NK-92 treated with Interleukin-12 subunit alpha and Interleukin-12 subunit beta, amount 100 ng/mL, for 24 hours (cell line): ENCODE data around the gene HOXB9.

Experiments
- DNase-seq: peaks from one replicate; lab custom pipeline; 2025; lab: John Stamatoyannopoulos, UW

Gene HOXB9

DNA sequence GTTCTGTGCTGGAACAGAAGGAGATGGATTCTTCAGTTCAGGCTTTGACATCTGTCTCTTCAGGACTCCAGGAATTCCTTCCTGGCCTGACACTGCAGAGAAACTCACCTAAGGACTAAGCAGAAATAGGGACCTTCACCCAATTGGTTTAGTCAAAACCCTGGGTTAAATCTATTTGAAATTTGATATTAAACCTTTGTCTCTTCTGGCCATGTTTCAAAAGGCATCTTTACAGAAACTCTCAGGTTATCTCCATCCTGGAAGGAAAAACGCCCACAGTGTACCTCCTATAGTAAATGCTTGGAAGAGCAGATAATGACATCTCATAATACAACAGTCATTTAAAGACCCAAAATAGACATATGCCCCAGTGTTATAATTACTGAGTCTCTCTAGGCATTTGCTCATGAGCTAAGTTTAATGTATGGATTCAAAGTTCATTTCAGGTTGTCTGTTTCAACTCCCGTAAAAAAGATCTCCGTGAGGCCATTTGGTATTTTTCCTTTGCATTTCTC is 42.4 kb downstream of the HOXB9 start:
- DNase-seq = no peak

DNA sequence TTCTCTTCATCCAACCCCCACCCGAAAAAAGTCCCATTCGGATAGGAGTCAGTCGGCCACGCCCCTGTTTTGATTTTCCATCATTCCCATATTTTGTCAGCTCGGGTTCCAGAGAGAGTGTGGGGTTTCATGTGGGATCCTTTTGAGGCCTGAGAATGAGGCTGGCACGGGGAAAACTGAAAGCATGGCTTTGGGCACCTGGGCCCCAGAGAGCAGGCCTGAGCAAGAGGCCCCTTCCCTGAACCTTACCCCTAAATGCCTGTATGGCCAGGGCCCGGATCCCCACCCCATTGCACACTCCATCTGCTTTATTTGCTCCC is 43.4 kb downstream of the HOXB9 start:
- DNase-seq = no peak

DNA sequence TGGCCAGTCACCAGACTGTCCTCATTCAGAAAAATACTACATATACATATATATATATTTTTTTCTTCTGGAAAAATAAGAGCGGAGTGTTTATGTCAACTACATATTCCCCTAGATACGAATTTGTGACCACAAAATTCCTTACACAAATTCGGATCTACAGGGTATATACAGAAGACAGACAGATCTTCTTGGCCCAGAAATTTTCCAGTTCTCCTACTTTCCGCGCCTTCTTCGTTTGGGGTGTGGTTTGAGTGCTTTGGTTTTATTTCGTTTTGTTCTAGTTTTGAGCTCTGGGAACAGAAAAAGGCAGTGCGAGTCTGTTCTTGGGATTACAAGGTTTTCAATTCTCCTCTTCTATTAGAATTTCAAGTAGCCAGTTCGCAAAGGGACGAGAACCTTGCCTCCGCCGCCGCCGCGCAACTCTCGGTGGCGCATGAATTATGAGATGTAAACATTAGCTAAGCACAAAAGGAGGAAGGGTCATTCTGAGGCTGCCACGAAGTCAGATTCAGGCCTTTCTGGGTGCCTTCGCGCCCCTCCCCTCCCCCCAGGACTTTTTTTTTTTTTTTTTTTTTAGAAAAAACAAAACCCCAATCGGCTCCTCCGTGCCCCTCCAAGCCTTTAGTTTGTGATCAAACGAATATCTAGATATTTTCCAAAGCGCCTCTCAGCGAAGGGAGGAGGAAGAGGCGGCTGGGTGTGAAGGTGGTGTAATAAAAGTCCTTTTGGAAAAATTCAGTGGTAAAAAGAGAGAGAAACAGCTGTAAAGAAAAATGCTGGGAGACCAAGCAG is 46.2 kb downstream of the HOXB9 start:
- DNase-seq = no peak

DNA sequence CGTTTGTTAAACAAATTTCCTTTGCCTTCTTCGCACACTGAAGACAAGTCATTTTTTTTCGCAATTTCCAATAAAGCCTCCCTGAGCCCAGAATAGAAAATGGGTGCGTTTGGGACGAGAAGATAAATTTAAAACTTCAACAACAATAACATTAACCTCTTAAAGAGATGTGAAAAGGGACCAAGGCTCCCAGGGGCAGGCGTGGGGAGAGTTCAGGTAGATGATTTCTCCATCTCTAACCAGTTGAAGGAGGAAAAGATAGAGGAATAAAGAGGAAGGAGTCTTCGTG is 46.7 kb downstream of the HOXB9 start:
- no peak for DNase-seq

DNA sequence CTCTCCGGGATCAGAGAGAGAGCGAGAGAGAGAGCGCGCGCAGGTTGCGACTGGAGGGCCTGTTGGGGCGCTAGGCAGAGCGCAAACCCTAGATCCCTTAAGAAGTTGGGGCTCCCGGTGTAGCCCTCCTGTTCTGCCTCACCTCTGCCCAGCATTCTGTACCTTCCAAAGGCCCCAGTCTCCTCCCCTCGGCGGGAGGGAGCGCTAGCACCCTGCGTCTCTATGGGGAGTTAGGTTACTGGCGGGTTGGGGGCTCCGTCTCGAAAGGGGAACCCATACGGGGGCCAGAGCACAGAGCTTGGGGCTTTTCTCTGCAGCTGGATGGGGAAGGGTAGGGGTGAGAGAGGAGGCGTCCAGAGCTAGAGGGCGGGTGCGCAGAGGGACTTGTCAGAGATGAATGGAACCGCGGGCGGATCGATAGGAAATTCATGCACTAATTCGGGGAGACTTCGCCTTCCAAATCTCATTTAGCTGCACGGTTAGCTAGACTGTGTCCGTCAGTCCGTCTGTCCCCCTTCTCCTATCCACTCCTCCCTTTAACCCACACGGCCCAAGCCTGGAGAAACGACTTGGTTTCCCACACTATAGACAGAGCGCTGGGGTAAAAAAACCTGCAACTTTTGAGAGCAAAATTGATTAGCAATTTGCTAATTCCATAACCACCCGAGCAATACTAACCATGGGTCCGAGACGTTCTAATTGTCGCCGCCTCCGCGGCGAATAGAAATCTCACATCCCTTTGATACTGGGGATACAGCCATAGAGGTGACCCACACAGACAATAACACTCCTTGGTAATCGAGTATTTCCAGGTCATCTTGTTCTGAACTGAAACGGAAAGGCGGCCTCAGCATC is 47.3 kb downstream of the HOXB9 start:
- no peak for DNase-seq

DNA sequence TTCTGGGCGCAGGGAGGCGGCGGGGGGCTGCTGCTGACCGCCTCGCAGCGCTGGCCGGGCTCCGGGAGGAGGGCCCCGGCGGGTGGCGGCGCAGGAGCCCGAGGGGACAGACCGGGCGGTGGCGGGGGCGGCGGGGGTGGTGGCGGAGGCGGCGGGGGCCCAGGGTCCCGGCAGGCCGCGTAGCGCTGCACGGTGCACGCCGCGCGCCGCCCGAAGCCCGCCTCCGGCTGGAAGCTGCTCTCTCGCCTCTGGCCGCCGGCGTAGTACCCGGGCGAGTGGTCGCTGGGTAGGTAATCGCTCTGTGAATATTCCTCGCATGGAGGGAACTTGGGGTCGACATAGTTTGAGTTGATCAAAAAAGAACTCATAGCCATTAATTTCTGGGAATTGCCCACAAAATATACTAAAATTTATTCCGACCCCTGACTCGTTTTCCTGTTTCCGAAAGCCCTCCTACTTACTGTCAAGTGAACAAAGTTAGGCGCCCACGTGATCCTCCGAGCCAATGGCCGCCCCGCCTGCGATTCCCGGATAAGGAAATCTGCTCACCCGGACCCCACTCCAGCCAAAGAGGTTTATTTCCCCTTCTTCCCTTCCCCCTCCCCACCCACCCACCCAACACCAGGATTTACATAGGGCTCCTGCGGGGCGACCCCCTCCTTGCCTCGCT is 48.1 kb downstream of the HOXB9 start, which contains the start of gene HOXB4:
TSS of gene HOXB4 (minus strand) at position 405 of the 670 bp plus-strand sequence. CDS start at position 374, 31 bp downstream.
- peak; percentile 73 for DNase-seq

DNA sequence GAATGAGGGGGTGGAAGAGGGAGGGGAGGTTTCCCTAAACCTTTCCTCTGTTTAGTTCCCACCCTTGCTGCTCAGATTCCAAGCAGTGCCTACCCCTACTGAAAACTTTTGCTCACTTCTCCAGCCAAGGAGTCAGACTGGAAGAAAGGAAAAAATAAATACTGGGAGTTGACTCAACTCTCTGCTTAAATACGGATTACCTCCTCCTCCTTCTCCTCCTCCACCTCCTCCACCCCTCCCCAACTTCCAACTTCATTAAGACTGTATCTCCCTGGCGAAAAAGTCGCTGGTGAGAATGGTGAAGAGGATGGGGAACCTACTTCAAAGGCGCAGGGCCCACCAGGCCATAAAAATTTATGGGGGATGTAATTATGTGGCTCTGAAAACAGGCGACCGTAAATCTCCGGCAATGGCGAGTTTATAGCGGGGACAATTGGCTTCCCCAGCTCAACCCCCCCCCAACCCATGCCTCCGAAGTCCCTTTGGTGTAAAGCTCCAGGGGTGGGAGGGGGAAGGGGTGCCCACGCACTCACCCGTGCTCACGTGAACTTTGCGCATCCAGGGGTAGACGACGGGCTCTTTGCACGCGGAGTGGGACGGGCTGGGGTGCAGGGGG is 48.7 kb downstream of the HOXB9 start:
- DNase-seq = peak; percentile 59

DNA sequence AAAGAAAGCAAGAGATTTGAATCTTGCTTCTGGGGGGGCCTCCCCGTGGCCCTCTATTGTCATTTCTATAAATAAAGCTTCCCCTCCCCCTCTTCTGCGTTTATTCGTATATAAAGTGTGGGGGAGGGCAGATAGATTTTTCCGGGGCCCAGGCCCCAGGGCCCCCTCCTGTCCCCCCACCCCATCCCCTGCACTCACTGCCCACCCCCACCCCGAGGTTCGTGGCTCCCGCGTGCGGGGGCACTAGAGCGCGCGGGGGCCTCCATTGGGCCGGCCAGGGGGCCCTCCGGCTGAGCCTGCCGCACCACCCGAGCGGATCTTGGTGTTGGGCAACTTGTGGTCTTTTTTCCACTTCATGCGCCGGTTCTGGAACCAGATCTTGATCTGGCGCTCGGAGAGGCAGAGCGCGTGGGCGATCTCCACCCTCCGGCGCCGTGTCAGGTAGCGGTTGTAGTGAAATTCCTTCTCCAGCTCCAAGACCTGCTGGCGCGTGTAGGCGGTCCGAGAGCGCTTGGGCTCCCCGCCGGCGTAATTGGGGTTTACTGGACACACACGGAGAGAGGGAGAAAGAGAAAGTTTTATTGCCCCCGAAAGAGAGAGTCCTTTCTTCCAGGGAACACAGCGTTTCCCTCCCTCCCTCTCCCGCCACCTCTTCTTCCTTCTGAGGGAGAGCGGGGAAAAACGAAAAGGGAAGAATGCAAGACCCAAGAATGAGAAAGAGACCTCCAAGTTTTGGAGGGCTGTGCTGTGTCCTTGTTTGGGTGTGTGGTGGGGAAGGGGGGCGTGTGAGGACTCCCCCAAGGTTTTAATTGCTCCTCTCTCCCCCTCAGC is 49.5 kb downstream of the HOXB9 start:
- no peak for DNase-seq

DNA sequence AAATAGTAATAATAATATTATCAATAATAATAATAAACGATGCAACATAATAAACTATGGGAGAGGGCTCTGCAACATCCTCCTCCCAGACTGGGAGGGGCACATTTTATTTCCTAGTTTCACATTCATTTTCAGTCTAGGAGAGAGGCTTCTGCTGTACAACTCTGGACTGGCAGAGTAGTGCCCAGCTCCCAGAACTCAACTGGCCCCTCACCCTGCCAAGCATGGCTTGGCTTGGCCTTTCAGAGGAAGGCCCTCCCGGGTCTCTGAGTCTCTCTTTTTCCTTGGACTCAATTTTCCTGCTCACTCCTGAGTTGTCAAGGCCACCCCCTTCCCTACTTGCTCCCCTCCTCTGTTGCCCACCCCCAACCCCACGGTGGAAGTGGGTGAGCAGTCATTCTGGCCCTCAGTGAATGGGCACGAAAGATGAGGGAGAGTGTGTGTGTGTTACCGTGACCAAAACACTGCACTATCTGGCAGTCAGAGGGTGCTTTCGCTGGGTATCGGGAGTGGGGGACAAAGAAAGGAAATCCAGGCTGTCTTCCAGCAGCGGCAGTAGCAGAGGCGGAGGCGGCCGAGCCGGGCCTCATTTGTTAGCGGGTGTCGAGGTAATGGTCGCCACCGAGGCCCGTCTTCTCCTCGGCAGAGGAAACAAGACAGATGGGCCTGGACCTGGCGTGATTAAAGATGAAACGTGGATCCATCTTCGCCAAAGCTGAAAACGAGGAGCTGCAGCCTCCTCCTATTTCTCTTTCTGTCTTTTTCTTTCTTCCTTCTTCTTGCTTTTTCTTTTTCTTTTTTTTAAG is 50.3 kb downstream of the HOXB9 start:
- no peak for DNase-seq

DNA sequence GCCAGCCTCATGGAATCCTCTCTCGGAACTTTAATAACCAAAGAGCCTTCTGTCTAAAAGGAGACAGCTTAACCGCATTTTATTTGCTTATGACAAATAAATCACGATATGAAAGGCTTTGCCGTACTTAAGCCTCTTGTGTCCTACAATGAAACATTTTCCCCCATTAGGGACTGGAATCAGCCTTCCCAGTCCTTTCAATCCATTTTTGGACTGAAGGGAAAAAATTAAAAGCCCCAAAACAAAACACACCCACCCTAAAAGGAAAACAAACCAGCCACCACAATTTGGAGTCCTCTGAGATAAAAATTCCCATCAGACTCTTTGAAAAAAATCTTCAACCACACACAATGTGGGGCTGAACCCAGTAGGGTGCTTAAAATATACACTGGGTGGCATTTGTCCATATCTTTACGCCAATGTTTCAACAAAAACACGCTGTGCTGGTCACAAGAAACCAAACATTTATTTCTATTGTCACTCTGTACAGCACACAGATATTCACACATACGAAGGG is 51.0 kb downstream of the HOXB9 start:
- no peak for DNase-seq

DNA sequence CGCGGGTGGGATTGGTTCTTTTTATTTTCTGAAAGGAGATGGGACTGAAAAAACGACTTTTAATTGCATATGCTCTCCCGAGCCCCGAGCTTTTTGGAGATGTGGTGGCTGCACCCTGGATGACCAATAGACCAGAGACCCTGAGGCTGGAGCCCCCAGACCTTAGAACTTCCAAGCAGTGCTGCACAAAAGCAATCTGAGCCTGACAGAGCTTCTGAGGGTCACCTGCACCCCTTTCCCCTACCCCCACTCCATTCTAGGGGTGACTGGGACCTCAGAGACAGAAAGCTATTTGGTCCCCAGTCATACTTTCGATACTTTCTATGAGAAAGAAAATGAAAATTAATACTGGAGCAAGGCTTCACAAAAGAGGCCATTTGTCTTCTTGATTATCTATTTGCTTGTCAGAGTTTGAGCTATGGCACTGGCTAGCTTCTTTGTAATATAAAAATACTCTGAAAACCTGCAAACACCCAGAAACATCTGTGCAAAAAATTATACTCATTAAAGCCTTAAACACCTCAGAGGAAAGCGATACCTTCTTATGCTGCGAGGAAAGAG is 51.6 kb downstream of the HOXB9 start:
- DNase-seq = no peak

DNA sequence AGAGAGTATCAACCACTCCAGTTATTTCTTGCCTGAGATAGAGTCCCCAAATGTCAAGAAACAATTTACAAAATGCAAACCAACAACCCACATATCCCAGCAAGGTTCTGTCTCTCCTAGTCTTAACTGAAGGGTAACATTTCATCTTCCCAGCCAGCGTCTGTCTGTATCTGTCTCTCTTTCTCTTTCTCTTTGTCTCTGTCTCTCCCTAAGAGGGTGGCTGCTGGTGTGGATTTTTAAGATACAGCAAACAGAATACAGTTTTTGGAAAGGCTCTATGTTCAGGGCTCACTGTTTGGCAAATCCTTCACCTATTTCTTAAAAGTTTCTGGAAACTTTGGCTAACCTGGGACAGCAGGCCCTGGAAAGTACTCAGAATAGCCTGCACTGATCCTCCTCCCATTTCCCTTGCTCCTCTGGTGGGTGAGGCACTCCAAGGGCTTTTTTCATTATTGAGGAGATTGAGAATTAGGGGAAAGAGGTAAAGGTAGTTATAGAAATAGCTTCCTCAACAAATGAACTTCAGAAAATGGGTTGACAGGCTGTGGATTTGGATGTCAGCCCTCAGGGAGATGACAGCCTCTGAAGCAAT is 54.2 kb downstream of the HOXB9 start:
- DNase-seq = no peak
